Activated naive CD8-positive, alpha-beta T cell treated with anti-CD3 and anti-CD28 coated beads, Interleukin-2, amount 10 ng/mL, durations not matched to agents 7 days and 5 days (primary cell): ENCODE data around the gene PRKG1. TPM values are rescaled to one million over a fixed set of nuclear protein-coding genes. Genes with fewer than 3 reads are reported as not detected.
"Not testable (repeated sequence)": the region's sequence is repeated elsewhere in the genome, so short reads cannot be mapped to it uniquely, and the experiment has no call there.

Experiments
- ATAC-seq: fragments of 150-1000 bp; cut with Tn5 transposase; one replicate; pipeline ENCODE4 v1.10.0; 2021; ENCODE audit warnings: low read depth, moderate library complexity
- POLR2A ChIA-PET: fragments of 350-600 bp; sonication (Branson Sonifier 250); formaldehyde crosslinking; loops from one replicate; lab custom pipeline; 2021; ENCODE audit warnings: antibody characterized with exemption; lab: Charles Lee
- DNase-seq: peaks from one replicate; pipeline ENCODE4 v3.0.0; 2021
- H3K27ac Mint-ChIP-seq: one replicate; pipeline ENCODE4 v1.8.0; 2022; ENCODE audit warnings: mild to moderate bottlenecking, mixed read lengths
- H3K27me3 Mint-ChIP-seq: one replicate; pipeline ENCODE4 v1.8.0; 2022; ENCODE audit warnings: mild to moderate bottlenecking, moderate library complexity, mixed read lengths
- H3K36me3 Mint-ChIP-seq: one replicate; pipeline ENCODE4 v1.8.0; 2021; ENCODE audit warnings: mild to moderate bottlenecking, mixed read lengths
- H3K4me1 Mint-ChIP-seq: one replicate; pipeline ENCODE4 v1.8.0; 2021; ENCODE audit warnings: mixed read lengths
- H3K4me3 Mint-ChIP-seq: one replicate; pipeline ENCODE4 v1.8.0; 2022; ENCODE audit warnings: mild to moderate bottlenecking, moderate library complexity, mixed read lengths
- H3K9me3 Mint-ChIP-seq: one replicate; pipeline ENCODE4 v1.8.0; 2021; ENCODE audit warnings: mixed read lengths
- total RNA-seq, 2 experiments: library from RNA; stranded (reverse); gene quantifications; one replicate each; pipeline ENCODE4 v1.2.3, GENCODE V29; 2021

The PRKG1 gene
- total RNA-seq, 2 experiments from 2014 or later = not detected

DNA sequence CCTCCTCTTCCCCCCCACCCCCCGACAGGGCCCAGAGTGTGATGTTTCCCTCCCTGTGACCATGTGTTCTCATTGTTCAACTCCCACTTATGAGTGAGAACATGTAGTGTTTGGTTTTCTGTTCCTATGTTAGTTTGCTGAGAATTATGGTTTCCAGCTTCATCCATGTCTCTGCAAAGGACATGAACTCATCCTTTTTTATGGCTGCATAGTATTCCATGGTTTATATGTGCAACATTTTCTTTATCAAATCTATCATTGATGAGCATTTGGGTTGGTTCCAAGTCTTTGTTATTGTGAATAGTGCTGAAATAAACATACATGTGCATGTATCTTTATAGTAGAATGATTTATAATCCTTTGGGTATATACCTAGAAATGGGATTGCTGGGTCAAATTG is 684.6 kb downstream of the PRKG1 start:
- H3K9me3 Mint-ChIP-seq, H3K27ac Mint-ChIP-seq, H3K4me3 Mint-ChIP-seq, POLR2A ChIA-PET, H3K4me1 Mint-ChIP-seq, DNase-seq, ATAC-seq, H3K36me3 Mint-ChIP-seq, H3K27me3 Mint-ChIP-seq: not testable (repeated sequence)

- Mint-ChIP-seq H3K27me3 (peaks cover 2% of the 10 kb centered on the region), H3K36me3 (no peaks in the 10 kb centered on the region), H3K27ac (no peak overlapping the region), H3K4me3 (no peak overlapping the region), H3K9me3 (no peaks in the 10 kb centered on the region), H3K4me1 (no peaks in the 10 kb centered on the region)
- POLR2A ChIA-PET = no interaction called here
- no peak for ATAC-seq
- no peak for DNase-seq
These were observed 685.7 kb downstream of the PRKG1 start for GRCh38 chr10:51759896-51760534.

GRCh38 chr10:51760864-51761640 is 686.8 kb downstream of the PRKG1 start:
- no peak overlapping the region for H3K27ac Mint-ChIP-seq
- H3K4me1 Mint-ChIP-seq = no peaks in the 10 kb centered on the region
- H3K9me3 Mint-ChIP-seq = no peaks in the 10 kb centered on the region
- peaks cover 2% of the 10 kb centered on the region for H3K27me3 Mint-ChIP-seq
- ATAC-seq (no peak), DNase-seq (no peak)
- POLR2A ChIA-PET = no interaction called here
- H3K36me3 Mint-ChIP-seq = no peaks in the 10 kb centered on the region
- H3K4me3 Mint-ChIP-seq = no peak overlapping the region

DNA sequence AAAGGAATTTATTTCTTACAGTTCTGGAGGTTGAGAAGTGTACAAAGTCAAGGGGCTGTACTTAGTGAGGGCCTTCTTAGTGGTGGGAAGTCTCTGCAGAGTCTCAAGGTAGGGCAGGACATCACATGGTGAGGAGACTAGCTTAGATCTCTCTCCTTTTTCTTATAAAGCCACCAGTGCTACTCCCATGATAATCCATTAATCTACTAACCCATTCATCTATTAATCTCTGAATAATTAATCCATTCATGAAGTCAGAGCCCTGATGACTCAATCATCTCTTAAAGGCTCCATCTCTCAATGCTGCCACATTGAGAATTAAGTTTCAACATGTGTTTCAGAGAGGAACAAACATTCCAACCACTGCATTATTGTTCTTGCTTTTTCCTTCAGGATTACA is 689.5 kb downstream of the PRKG1 start:
- no peaks in the 10 kb centered on the region for H3K36me3 Mint-ChIP-seq
- H3K4me3 Mint-ChIP-seq = no peak overlapping the region
- DNase-seq (no peak), ATAC-seq (no peak)
- POLR2A ChIA-PET = no interaction called here
- no peaks in the 10 kb centered on the region for H3K4me1 Mint-ChIP-seq
- H3K27ac Mint-ChIP-seq = no peak overlapping the region
- no peaks in the 10 kb centered on the region for H3K9me3 Mint-ChIP-seq
- H3K27me3 Mint-ChIP-seq = peaks cover 2% of the 10 kb centered on the region

- Mint-ChIP-seq H3K27me3 (peaks cover 2% of the 10 kb centered on the region), H3K9me3 (no peaks in the 10 kb centered on the region), H3K36me3 (no peaks in the 10 kb centered on the region), H3K4me3 (no peak overlapping the region), H3K4me1 (no peaks in the 10 kb centered on the region), H3K27ac (no peak overlapping the region)
- DNase-seq (no peak), ATAC-seq (no peak)
- POLR2A ChIA-PET = no interaction called here
These were observed 691.1 kb downstream of the PRKG1 start for GRCh38 chr10:51765284-51765971.

DNA sequence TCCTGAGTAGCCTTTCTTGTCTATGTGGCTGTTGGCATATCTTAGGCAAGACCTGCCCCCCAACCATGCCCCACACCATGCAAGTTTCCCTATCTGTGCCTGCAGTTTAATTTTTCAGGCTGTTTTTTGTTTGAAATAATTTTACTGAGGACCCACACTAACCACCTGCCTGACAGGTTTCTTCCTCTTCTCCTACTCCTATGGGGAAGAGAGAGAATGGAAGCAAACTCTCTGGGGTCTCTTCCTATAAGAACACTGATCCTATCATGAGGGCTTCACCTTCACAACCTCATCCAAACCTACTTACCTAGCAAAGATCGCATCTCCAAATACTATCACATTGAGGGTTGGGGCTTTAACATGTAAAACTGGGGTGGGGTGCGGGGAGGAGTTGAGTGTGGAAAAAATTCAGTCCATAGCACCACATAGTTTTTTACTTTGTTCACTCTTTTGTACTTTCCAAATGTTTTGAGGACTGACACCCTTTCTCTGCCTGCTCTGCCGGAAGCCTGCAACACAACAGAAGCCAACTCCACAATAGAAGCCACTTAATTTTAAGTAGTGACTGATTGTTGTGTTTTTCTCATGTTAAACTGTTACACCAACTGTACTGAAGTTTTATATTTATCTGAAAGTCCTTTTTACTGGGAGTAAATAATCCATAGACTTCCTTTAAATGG is 692.3 kb downstream of the PRKG1 start:
- H3K27ac Mint-ChIP-seq = no peak overlapping the region
- H3K36me3 Mint-ChIP-seq = no peaks in the 10 kb centered on the region
- H3K4me1 Mint-ChIP-seq = no peaks in the 10 kb centered on the region
- no peak for ATAC-seq
- H3K4me3 Mint-ChIP-seq = no peak overlapping the region
- POLR2A ChIA-PET = no interaction called here
- peaks cover 6% of the 10 kb centered on the region for H3K27me3 Mint-ChIP-seq
- H3K9me3 Mint-ChIP-seq = no peaks in the 10 kb centered on the region
- no peak for DNase-seq

GRCh38 chr10:51767103-51767763 is 692.9 kb downstream of the PRKG1 start:
- ATAC-seq (no peak), DNase-seq (no peak)
- POLR2A ChIA-PET = no interaction called here
- Mint-ChIP-seq H3K27ac (no peak overlapping the region), H3K4me3 (no peak overlapping the region), H3K9me3 (no peaks in the 10 kb centered on the region), H3K4me1 (no peaks in the 10 kb centered on the region), H3K36me3 (no peaks in the 10 kb centered on the region), H3K27me3 (peaks cover 8% of the 10 kb centered on the region)

DNA sequence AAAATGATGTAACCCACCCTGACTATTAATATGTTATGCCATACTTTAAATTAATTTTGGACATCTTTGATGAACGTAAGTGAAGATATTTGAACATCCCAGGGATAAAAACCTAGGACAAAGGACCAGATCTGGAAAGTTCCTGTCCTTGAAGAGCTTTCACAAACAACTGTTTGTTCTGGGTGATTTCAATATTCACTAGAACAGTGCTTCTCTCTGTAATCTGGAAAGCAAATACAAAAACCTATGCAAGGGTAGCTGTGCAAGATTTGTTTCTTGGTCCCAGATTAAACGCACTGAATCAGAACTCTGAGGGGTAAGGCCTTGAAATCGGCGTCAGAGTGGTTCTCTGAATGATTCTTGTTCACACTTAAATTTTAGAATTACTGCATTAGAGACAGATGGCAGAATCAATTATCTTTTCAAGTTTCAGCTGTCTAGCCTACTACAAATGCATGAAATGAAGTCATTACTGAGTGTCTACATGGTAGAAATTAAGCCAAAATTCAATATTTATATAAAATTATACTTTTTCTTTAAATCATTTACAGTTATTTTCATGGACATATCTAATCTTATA is 694.7 kb downstream of the PRKG1 start:
- Mint-ChIP-seq H3K36me3 (no peaks in the 10 kb centered on the region), H3K4me1 (no peaks in the 10 kb centered on the region), H3K4me3 (no peak overlapping the region), H3K27ac (no peak overlapping the region), H3K27me3 (peaks cover 12% of the 10 kb centered on the region), H3K9me3 (no peaks in the 10 kb centered on the region)
- DNase-seq (no peak), ATAC-seq (no peak)
- POLR2A ChIA-PET = no interaction called here

DNA sequence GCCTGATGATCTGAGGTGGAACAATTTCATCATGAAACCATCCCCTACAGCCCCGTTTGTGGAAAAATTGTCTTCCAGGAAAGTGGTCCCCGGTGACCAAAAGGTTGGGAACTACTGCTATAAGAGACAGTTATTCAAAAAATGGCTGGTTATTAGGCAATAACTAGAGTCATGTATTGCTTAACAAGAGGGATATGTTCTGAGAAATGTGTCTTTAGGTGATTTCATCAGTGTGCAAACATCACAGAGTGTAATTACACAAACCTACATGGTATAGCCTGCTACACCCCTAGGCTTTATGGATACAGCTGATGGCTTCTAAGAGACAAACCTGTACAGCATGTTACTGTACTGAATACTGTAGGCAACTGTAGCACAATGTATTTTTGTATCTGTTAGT is 696.4 kb downstream of the PRKG1 start:
- POLR2A ChIA-PET = no interaction called here
- no peaks in the 10 kb centered on the region for H3K36me3 Mint-ChIP-seq
- no peak overlapping the region for H3K27ac Mint-ChIP-seq
- ATAC-seq (no peak), DNase-seq (no peak)
- H3K9me3 Mint-ChIP-seq = no peaks in the 10 kb centered on the region
- H3K27me3 Mint-ChIP-seq = peaks cover 10% of the 10 kb centered on the region
- H3K4me1 Mint-ChIP-seq = no peaks in the 10 kb centered on the region
- no peak overlapping the region for H3K4me3 Mint-ChIP-seq

- no peaks in the 10 kb centered on the region for H3K9me3 Mint-ChIP-seq
- ATAC-seq (no peak), DNase-seq (no peak)
- POLR2A ChIA-PET = no interaction called here
- H3K27me3 Mint-ChIP-seq = peaks cover 10% of the 10 kb centered on the region
- no peak overlapping the region for H3K27ac Mint-ChIP-seq
- no peaks in the 10 kb centered on the region for H3K36me3 Mint-ChIP-seq
- H3K4me1 Mint-ChIP-seq = no peaks in the 10 kb centered on the region
- no peak overlapping the region for H3K4me3 Mint-ChIP-seq
These were observed 698.1 kb downstream of the PRKG1 start for GRCh38 chr10:51772387-51772786.

- Mint-ChIP-seq H3K4me3 (no peak overlapping the region), H3K27me3 (peaks cover 10% of the 10 kb centered on the region), H3K27ac (no peak overlapping the region), H3K9me3 (no peaks in the 10 kb centered on the region), H3K4me1 (no peaks in the 10 kb centered on the region), H3K36me3 (no peaks in the 10 kb centered on the region)
- POLR2A ChIA-PET = no interaction called here
- DNase-seq (no peak), ATAC-seq (no peak)
These were observed 699.4 kb downstream of the PRKG1 start for GRCh38 chr10:51773681-51774080.

DNA sequence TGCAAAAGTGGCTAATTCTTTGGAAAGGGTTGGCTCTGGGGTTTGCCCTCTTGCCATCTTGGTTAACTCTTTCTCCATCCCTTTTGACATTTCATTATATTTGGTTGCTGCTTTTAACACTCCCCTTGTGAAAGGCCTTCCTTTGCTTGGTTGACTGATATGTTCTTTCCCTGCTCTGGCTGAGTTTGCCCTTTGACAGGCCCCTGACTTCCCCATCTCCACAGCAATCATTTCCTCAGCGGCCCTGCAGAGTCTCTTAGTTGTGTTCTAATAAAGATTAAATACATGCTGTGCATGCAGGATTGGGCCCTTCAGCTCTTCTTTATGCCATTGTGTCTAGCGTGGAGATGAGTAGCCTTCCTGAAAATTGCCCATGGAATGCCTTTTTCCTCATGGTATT is 709.7 kb downstream of the PRKG1 start:
- no peaks in the 10 kb centered on the region for H3K27me3 Mint-ChIP-seq
- no peak overlapping the region for H3K27ac Mint-ChIP-seq
- H3K4me1 Mint-ChIP-seq = no peaks in the 10 kb centered on the region
- DNase-seq (no peak), ATAC-seq (no peak)
- H3K4me3 Mint-ChIP-seq = no peak overlapping the region
- H3K36me3 Mint-ChIP-seq = no peaks in the 10 kb centered on the region
- H3K9me3 Mint-ChIP-seq = no peaks in the 10 kb centered on the region
- POLR2A ChIA-PET = no interaction called here
